ENCODE results near the gene ACAP2.
A peak's percentile ranks its signal among the peaks of the same experiment; 100 is the strongest.

Gene ACAP2

GRCh38 chr3:195258449-195259153 is 184.2 kb downstream of the ACAP2 start:
- DNase-seq (ENCODE audit: low read depth), result no peak

GRCh38 chr3:195257454-195258448 is 185.1 kb downstream of the ACAP2 start:
- no peak for DNase-seq (ENCODE audit: low read depth)

- no peak for DNase-seq (ENCODE audit: low read depth)
These were observed 186.0 kb downstream of the ACAP2 start for GRCh38 chr3:195256639-195257453.

- no peak for DNase-seq (ENCODE audit: low read depth)
These were observed 187.0 kb downstream of the ACAP2 start for GRCh38 chr3:195255571-195256501.

GRCh38 chr3:195255176-195255500 is 187.7 kb downstream of the ACAP2 start:
- DNase-seq (ENCODE audit: low read depth), result no peak

- no peak for DNase-seq (ENCODE audit: low read depth)
These were observed 188.2 kb downstream of the ACAP2 start for GRCh38 chr3:195254454-195255175.

- DNase-seq (ENCODE audit: low read depth), result no peak
These were observed 188.8 kb downstream of the ACAP2 start for GRCh38 chr3:195253923-195254432.

GRCh38 chr3:195251336-195252065 is 191.3 kb downstream of the ACAP2 start:
- no peak for DNase-seq (ENCODE audit: low read depth)

- DNase-seq (ENCODE audit: low read depth), result peak; percentile 32
These were observed 192.2 kb downstream of the ACAP2 start for GRCh38 chr3:195250473-195251251.

GRCh38 chr3:195249858-195250464 is 192.9 kb downstream of the ACAP2 start:
- DNase-seq (ENCODE audit: low read depth), result no peak

- no peak for DNase-seq (ENCODE audit: low read depth)
These were observed 193.6 kb downstream of the ACAP2 start for GRCh38 chr3:195249057-195249770.

- DNase-seq (ENCODE audit: low read depth), result no peak
These were observed 194.5 kb downstream of the ACAP2 start for GRCh38 chr3:195248281-195248680.

- no peak for DNase-seq (ENCODE audit: low read depth)
These were observed 195.0 kb downstream of the ACAP2 start for GRCh38 chr3:195247863-195248189.

- DNase-seq (ENCODE audit: low read depth), result no peak
These were observed 195.5 kb downstream of the ACAP2 start for GRCh38 chr3:195247086-195247862.

GRCh38 chr3:195246581-195246995 is 196.2 kb downstream of the ACAP2 start:
- DNase-seq (ENCODE audit: low read depth), result no peak

- no peak for DNase-seq (ENCODE audit: low read depth)
These were observed 197.3 kb downstream of the ACAP2 start for GRCh38 chr3:195245531-195245951.

All from fibroblast of the conjunctiva (primary cell).